Stimulated activated CD4-positive, alpha-beta T cell treated with anti-CD3 and anti-CD28 coated beads, Interleukin-4, amount 100 ng/mL, for 48 hours (primary cell): ENCODE results near the gene KMT5C.
A peak's percentile ranks its signal among the peaks of the same experiment; 100 is the strongest.

Experiments used
- DNase-seq, 2 donors: peaks; one replicate each; pipeline ENCODE4 v3.0.0-alpha.2; 2020; ENCODE audit warnings: low read depth in 2 of 2

KMT5C gene

DNA sequence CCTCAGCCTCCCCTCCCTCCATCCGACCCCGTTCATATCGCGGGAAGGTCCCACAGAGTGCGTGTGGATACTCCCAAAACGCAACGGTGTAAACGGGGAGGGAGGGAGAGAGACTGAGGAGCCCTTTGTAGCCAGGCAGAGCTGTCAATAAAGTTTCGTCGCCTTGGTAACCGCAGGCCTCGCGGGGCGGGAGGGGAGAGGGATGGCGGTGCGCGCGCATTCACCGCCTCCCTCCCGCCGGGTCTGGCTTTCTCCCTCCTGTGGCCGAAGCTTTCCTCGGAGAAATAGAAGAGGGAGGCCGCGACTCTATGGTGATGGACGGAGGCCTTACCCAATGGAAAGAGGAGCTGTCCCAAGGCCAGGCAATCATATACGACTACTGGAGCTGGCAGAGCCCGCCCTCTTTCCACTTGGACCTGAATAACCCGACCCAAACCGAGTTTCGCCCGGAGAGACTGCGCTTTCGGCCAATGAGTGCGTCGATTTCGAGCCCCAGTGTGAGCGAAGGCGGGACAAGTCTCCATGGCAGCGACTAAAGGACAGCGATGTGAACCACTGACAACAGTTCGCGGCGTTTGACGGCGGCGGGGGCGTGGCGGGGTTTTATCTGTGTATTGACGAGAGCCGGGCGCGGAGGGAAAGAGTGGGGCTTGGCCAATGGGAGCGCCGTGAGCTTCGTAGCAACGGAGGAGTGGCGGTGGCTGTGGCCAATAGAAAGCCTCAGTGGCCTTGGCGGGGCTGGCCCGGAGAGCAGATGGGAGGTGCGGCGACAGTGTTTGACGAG, at the start of gene KMT5C:
KMT5C (plus strand) TSS at position 772 of the 784 bp plus-strand sequence. CDS start 2,061 bp downstream, outside the sequence.
- DNase-seq: peak; percentile 100

DNA sequence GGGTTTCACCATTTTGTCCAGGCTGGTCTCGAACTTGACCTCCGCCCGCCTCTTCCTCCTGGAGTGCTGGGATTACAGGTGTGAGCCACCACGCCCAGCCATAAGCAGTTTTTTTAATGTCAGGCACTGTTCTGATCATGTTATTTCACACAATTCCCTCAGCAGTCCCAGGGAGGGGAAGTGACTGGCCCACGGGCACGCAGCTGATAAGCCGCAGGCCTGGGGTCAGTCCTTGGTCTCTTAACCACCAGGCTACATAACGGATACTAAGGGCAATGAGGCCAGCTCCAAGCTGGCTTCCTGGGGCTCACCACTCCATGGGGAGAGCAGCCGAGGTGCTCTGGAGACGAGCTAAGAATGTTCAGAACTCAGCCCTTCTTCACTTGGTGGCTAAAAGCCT, 42.4 kb upstream of the KMT5C start:
- DNase-seq: no peak

DNA sequence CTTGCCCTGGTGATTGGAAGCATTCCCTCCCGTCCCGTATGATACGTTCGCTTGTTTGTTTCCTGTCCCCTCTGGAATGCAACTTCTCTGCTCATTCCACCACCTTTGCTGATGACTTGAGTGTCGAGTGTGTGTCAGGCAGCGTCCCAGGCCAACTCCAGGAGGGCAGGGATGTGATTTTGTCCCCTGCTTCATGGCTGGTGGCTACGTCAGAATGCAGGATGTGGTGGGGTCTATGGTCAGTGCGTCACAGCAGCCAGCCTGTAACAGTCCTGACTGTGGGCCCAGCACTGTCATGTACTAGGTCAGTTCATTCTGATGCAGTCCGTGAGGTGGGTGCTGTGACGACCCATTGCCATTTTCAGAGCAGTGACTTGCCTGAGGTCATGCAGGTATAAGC, 39.7 kb upstream of the KMT5C start:
- DNase-seq: no peak

DNA sequence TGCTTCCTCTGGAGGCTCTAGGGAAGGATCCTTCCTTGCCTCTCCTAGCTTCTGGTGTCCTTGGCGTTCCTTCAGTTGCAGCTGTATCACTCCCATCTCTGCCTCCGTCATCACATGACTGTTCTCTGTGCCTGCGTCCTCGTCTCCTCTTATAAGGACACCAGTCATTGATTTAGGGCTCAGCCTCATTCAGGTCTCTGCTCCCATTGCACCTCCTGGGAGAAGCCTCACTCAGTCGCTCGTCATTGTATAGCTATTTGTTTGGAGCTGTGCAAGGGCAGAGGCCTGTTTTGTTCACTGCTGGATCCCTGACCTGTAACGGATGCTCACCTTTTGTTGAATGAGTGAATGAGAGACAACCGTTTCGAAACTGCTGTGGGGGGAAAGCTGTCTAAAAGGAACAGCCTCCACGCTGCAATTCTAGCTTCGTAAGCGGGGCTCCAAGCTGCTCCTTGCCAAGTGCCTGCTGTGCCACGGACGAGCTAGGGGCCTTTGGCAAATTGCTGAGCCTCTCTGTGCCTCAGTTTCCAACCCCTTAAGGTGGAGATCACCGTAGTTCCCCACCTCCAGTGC, 38.7 kb upstream of the KMT5C start:
- DNase-seq: no peak

DNA sequence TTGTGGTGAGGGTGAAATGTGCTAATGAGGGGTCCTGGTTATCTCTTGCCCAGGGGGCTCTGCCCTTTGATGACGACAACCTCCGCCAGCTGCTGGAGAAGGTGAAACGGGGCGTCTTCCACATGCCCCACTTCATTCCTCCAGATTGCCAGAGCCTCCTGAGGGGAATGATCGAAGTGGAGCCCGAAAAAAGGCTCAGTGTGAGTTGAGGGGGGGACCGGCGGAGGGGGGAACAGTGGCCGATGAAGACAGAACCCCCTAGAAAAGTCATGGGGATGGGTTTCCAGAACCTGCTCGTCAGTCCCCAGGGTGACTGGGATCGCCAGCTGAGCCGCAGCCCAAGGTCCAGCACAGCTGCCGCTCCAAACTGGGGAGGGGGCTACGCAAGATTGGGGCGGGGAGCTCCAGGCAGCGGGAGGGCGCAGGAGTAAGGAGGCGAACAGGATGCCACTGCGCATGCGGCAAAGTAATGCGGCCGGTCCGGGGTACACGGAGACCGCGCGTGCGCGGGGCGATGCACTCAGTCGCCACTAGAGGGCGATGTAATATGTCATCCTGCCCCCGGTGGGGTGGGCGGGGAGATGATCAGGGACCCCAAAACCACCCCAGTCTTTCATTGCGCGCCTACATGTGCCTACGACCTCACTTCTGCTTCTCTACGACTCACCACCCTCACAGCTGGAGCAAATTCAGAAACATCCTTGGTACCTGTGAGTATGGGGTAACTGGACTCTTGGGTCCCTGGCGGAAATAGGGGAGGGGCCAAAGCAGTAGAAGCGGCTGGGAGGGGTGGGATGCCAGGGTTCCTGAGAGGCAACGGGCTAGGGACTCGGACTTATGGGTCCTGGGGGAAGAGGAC, 38.0 kb upstream of the KMT5C start:
- DNase-seq: peak; percentile 91 to 97

DNA sequence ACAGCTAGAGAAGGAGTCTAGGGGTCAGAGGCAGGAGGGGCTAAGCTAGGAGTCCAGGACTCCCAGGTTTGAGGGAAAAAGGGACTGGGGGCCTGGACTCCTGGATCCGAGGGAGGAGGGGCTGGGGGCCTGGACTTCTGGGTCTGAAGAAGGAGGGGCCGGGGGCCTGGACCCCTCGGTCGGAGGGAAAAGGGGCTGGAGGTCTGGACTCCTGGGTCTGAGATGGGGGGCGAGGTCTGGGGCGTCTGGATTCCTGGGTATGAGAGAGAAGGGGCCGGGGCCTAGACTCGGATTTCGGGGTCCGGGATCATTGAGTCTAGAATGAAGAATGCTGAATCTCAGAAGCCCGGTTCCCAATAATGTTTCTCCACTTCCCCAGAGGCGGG, 37.4 kb upstream of the KMT5C start:
- DNase-seq: no peak

DNA sequence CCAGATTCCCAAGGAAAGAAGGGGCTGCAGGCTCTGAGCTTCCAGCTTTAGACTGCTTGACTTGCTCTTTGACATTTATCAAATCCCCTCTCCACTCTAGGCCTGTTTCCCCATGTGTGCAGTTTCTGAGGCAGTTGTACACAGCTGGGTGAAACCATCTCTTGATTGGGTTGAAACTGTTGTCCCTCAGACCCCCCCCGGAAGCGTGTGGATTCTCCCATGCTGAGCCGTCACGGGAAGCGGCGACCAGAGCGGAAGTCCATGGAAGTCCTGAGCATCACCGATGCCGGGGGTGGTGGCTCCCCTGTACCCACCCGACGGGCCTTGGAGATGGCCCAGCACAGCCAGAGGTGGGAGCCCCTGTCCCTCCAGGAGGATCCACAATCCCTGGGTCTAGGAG, 36.2 kb upstream of the KMT5C start:
- DNase-seq: no peak

DNA sequence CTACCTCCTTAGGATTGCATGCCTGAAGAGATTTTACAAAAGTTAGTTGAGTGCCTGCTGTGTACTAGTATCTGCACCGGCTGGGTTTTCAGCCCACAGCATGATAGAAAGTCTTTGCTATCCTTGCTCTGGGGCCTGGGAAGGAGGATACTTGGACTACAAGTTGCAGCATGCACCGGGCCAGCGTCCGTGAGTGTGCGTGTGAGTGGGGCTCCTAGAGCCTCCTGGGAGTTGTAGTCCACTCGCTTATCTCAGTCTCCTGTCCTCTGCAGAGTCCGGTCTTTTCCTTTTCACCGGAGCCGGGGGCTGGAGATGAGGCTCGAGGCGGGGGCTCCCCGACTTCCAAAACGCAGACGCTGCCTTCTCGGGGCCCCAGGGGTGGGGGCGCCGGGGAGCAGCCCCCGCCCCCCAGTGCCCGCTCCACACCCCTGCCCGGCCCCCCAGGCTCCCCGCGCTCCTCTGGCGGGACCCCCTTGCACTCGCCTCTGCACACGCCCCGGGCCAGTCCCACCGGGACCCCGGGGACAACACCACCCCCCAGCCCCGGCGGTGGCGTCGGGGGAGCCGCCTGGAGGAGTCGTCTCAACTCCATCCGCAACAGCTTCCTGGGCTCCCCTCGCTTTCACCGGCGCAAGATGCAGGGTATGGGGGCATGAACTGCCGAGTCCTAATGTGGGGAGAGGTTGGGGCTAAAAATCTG, 35.2 kb upstream of the KMT5C start:
- peak in 1 of 2 donors; percentile 27 for DNase-seq

DNA sequence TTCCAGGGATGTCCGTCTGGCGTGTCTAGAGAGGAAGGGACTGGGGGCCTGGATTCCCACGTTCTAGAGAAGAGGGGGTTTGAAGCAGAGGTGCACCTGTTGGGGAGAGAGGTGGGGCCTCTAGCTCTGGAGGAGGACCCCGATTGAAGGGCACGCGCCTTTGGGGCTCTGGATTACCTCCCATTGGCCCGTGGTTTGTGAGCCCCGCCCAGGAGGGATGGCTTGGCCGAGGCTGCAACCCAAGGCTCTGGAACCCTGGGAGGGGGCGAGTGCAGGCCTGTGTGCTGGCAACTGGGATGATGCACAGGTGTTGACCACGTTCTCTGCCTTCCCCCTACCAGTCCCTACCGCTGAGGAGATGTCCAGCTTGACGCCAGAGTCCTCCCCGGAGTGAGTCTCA, 34.7 kb upstream of the KMT5C start:
- DNase-seq: no peak

DNA sequence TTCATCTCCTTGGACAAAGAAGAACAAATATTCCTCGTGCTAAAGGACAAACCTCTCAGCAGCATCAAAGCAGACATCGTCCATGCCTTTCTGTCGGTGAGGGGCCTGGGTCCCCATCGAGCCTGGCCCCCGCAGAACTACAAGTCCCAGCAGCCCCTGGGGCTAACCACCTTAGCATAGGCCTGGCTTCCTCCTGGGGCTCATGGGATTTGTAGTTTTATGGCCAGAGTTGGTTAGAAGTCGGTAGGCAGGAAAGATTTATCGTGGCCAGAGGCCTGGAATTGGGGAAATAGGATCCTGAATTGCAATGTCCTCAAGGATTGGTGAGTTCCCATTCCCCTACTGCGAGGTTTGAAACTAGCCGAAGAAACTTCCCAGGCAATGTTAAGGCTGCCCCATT, 34.2 kb upstream of the KMT5C start:
- DNase-seq: peak; percentile 33 to 41

DNA sequence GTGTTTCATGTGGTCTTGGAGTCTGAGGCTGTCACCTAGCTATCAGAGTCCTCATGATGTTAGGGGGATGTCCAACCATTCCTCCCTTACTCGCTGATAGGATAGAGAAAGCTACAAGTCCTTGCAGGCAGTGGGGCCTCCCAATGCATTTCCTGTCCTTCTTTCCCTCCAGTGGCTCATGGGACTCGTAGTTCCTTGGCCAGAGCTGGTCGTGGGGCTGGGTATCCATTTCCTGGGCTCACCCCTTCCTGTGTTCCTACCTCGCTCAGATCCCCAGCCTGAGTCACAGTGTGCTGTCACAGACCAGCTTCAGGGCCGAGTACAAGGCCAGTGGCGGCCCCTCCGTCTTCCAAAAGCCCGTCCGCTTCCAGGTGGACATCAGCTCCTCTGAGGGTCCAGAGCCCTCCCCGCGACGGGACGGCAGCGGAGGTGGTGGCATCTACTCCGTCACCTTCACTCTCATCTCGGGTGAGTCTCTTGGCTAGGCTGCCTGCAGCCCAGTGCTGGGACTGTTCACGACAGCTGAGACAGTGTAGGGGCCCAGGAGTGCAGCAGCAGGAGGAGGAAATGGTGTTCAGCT, 33.6 kb upstream of the KMT5C start:
- DNase-seq: no peak

DNA sequence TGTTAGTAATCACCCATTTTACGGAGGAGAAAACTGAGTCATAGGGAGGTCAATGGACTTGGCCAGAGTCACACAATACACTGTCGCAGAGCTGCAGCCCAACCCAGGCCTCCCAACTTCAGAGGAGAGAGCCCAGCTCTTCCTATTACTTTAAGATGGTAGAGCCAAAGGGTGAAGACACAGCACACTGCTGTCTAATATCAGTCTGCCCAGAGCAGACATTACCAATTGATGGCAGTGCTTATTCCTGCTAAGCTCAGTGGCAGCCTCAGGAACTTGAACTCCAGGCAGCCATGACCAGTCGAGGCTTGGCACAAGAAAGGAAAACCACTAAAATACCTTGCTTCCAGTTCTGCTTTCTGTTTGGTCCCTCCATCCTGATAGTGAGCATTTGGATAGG, 33.0 kb upstream of the KMT5C start:
- no peak for DNase-seq

DNA sequence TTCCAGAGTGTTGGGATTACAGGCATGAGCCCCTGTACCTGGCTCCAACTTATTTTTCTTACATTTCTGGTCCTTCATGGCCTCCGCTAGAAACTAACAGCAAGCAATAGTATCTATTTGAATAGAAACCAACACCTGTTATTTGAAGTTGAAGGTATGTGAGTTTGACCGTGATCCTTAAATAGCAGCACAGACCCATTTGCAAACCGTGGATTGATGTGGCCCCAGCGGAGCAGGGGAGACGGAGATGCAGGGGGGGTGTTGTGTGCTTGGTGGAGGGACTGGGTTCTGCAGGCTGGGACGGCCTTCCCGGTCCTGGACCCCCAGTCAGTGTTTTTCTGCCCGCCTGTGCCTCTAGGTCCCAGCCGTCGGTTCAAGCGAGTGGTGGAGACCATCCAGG, 31.4 kb upstream of the KMT5C start:
- no peak for DNase-seq

DNA sequence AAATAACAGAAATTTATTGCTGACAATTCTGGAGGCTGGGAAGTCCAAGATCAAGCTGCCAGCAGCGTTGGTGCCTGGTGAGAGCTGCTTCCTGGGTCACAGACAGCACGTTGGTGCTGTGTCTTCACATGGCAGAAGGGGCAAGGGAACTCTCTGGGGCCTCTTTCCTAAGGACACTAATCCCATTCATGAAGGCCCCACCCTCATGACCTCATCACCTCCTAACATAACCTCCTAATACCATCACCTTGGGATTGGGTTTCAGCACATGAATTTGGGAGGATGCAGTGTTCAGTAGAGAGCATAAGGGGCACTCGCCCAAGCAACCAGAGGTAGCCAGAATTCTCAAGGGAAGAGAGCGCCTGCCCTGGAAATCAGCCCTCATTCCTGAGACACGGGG, 30.2 kb upstream of the KMT5C start:
- DNase-seq: no peak

DNA sequence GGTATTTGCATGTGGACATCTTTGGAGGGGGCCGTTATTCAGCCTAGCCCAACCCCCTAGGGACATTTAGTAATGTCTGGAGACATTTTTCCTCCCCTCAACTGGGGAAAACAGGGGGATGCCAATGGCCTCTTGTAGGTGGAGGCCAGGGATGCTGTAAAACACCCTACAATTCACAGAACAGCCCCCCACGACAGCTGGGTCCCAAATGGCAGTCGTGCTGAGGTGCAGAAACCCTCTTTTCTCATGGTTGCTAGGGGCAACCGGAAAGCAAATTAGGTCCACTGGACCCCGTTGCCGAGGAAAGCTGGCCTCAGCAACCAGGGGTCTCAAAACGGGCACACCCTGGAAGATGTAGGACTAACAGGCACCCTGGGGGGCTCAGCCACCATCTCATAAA, 29.2 kb upstream of the KMT5C start:
- DNase-seq: no peak

DNA sequence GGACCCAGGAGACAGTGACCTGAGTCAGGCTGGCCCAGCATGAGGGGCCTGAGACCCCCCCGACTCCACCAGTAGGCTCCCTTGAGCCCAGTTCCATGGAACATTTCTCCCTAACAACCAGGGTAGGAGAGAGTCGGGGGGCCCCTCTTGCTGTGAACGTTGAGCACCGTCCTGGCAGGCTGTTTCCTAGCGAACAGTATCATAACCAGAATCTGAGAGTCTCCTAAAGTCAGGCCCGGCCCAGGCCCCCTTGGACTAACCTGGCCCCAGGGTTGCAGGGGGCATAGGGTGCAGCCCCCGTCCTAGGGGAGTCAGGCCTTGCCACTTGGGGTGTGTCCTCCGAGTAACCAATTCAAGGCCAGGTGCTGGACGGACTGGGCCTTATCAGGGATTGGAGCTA, 28.3 kb upstream of the KMT5C start:
- DNase-seq: no peak

DNA sequence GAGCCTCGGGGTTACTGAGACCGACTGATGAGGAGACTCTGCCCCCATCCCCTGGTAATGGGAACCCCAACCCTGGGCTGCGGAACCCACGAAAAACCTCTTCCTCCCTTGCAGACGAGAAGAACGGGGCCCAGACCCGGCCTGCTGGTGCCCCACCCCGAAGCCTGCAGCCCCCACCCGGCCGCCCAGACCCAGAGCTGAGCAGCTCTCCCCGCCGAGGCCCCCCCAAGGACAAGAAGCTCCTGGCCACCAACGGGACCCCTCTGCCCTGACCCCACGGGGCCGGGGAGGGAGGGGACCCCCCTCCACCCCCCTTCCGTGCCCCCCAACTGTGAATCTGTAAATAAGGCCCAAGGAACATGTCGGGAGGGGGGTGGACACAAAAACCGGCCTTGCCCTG, 27.9 kb upstream of the KMT5C start:
- no peak for DNase-seq

DNA sequence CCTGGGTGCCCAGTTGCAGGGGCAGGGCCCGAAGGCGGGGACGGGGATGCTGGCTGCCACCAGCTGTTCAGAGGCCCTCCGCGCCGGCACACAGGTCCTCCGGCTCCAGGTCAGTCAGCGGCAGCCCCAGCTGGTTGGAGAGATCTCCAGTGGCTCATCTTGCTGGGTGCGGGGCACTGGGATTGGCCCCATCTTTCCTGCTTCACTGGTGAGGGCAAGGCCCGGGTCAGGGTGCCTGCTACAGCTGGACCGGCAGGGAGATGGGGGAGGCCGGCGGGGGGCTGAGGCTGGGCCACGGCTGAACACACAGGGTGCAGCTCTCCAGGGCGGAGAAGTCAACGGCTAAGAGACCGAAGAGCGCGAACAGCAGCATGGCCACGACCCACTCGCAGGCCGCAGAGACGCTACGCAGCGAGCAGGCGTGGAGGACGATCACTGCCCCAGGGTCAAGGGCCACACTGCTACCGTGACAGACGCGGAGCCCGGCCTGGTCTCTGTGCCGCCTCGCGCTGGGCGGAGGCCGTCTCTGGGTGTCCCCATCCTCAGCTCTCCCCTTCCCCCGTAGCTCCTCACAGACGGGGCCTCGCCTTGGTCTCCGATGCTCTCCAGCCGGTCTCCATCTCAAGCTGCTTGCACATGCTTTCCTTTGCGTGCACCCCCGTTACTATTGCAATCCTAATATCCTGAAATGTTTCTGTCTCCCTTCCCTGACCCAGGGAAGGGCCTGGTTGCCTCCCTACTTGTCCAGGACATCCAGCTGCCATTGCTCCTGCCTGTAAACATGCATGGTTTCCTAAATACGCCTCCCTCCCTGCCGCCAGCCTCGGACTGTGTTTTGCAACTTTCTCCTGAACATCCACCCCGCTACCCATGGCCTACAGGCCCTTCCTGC, 26.8 kb upstream of the KMT5C start:
- no peak for DNase-seq

DNA sequence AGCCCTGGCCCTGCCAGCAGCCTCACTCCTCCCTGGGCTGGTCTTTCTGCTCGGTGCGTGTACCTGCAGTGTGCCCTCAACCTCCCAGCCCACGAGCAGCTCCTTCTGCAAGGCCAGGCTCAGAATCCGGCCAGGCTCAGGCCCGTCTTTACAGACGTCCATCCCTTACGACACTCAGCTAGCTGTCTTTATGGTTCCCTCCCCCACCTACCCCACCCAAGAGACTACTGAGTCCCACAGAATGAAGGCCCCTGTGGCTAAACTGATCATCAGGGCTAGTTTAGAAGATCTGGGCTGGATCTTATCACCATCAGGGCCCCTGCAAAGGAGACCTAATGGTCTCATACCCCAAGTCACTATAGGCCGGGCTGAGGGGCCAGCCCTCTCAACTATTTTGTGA, 25.3 kb upstream of the KMT5C start:
- no peak for DNase-seq

DNA sequence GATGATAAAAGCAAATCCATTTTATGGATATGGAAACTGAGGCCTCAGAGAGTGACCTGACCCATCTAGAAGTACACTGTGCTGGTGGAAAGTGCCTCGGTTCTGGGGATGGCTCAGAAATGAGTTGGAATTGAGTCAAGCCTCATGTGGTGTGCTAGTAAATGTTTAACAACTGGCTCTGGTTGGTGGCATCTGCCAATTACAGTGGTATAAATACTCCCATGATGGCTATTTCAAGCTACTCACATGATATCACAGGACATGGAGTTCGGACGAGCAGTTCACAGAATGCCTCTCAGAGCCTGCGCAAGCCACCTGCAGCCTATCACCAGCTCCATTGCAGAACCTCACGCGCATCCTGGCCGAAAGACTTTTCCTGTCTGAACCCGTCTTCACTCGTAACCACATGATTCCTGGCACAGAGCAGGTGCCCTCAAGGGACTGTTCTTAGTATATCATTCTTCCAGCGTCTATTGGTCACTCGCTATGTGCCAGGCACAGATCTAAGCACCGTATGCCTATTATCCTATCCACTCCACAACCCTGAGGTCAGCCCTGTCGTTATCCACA, 23.6 kb upstream of the KMT5C start:
- no peak for DNase-seq
